Right ventricle myocardium inferior (tissue), 1 donor: ENCODE data around the gene ZNF441. TPM values are rescaled to one million over a fixed set of nuclear protein-coding genes. Genes with fewer than 3 reads are reported as not detected.
"Not testable (repeated sequence)": the region's sequence is repeated elsewhere in the genome, so short reads cannot be mapped to it uniquely, and the experiment has no call there.

Source experiments
- ATAC-seq: fragments of 200-7000 bp; cut with Tn5 transposase; one replicate; pipeline ENCODE4 v1.9.1; 2020; ENCODE audit warnings: mild to moderate bottlenecking, moderate library complexity
- DNase-seq: peaks from one replicate; pipeline ENCODE4 v3.0.0; 2021; ENCODE audit errors: missing footprints
- intact Hi-C: fragments of 100-400 bp; cut with DNase I; formaldehyde crosslinking; loops from one replicate; pipeline ENCODE4 v1.11.0; 2022
- total RNA-seq: library from RNA; stranded (reverse); fragmentation: NEBNext Ultra II Directional; extraction: Animal tissue kit (Norgen Biotek cat#: 25700); gene quantifications from one replicate; pipeline ENCODE4 v1.2.1, GENCODE V29; 2021
- donor health status: DM: no; HTN: yes; CAD: no; lungs with severe emphysema.

Gene ZNF441
- total RNA-seq, 1 donor from 2014 or later: 4.2 TPM

DNA sequence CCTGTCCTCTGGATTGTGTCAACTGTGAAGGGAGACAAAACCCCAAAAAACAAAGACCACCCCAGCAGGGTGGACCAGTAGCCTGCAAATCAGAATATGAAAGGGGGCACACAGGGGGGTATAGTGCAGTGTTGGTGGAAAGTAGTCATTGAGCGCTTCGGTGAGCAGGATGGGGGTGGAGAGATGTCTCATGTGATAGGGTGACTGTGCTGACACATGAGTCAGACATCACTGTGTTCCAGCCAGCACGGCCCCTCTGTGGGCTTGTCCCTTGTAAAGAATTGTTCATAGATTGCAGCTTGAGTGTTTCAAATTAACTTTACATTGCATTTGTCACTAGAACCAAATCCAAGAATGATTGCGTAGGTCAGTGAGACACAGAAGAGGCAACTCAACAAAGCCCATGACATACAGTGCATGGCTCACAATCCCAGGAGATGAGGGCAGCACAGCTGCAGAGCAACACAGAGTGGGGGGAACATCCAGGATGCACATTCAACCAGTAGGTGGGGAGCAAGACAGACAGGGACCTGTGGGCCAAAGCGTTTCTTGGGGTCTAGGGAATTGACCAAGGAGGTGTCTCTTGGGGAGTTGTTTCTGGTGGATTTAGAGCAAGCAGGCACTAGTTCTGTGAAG, 54.8 kb downstream of the ZNF441 start:
- ATAC-seq: no peak

GRCh38 chr19:11828957-11829876, 62.4 kb downstream of the ZNF441 start:
- DNase-seq, ATAC-seq, intact Hi-C loops: not testable (repeated sequence)

More for the DNA sequence above, 54.8 kb downstream of the ZNF441 start:
- intact Hi-C loops: no loop called here
- DNase-seq: no peak

DNA sequence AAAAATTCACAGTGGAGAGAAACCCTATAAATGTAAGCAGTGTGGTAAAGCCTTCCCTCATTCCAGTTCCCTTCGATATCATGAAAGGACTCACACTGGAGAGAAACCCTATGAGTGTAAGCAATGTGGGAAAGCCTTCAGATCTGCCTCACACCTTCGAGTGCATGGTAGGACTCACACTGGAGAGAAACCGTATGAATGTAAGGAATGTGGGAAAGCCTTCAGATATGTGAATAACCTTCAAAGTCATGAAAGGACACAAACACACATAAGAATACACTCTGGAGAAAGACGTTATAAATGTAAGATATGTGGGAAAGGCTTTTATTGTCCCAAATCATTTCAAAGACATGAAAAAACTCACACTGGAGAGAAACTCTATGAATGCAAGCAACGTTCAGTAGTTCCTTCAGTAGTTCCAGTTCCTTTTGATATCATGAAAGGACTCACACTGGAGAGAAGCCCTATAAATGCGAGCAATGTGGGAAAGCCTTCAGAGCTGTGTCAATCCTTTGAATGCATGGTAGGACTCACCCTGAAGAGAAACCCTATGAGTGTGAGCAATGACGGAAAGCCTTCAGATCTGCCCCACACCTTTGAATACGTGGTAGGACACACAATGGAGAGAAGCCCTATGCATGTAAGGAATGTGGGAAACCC, 65.6 kb downstream of the ZNF441 start:
- ATAC-seq (no peak), DNase-seq (no peak)
- intact Hi-C loops: no loop called here

GRCh38 chr19:11833541-11833940, 66.7 kb downstream of the ZNF441 start:
- intact Hi-C loops: no loop called here
- no peak for DNase-seq
- ATAC-seq: no peak

Other genes starting within 250 kb of the ZNF441 start
- 172 TPM for gene ECSIT, start 237.9 kb upstream of the ZNF441 start, total RNA-seq
- 174 TPM for gene CNN1, start 228.1 kb upstream of the ZNF441 start, total RNA-seq
- gene ELOF1, start 207.8 kb upstream of the ZNF441 start, total RNA-seq: 33.5 TPM
- 2.3 TPM for gene ACP5, start 189.4 kb upstream of the ZNF441 start, total RNA-seq
- 4.9 TPM for gene ZNF627, start 169.5 kb upstream of the ZNF441 start, total RNA-seq
- 4.2 TPM for gene ZNF823, start 28.1 kb upstream of the ZNF441 start, total RNA-seq
- gene ZNF491, start 31.5 kb downstream of the ZNF441 start, total RNA-seq: 2.8 TPM
- gene ZNF440, start 47.3 kb downstream of the ZNF441 start, total RNA-seq: 4.4 TPM
- 3.4 TPM for gene ZNF439, start 81.7 kb downstream of the ZNF441 start, total RNA-seq
- 3.6 TPM for gene ZNF69, start 120.8 kb downstream of the ZNF441 start, total RNA-seq
- 4.1 TPM for gene ZNF700, start 158.1 kb downstream of the ZNF441 start, total RNA-seq
- 2.6 TPM for gene ZNF763, start 198.0 kb downstream of the ZNF441 start, total RNA-seq